B cell (primary cell): ENCODE measurements around the gene RBM34. TPM values are rescaled to one million over a fixed set of nuclear protein-coding genes. Genes with fewer than 3 reads are reported as not detected.

Experiments
- ATAC-seq: fragments of 200-7000 bp; cut with Tn5 transposase; one replicate; pipeline ENCODE4 v1.10.0; 2021; ENCODE audit warnings: low read depth, mild to moderate bottlenecking, moderate number of reproducible peaks, moderate library complexity
- CTCF ChIA-PET: fragments of 350-600 bp; sonication (Branson Sonifier 250); formaldehyde crosslinking; loops from one replicate; lab custom pipeline; 2021; ENCODE audit warnings: antibody characterized with exemption, inconsistent platforms; lab: Charles Lee
- POLR2A ChIA-PET: fragments of 350-600 bp; sonication (Branson Sonifier 250); formaldehyde crosslinking; loops from one replicate; lab custom pipeline; 2021; ENCODE audit warnings: antibody characterized with exemption; lab: Charles Lee
- DNase-seq: peaks from one replicate; pipeline ENCODE4 v3.0.0; 2013
- H2AFZ ChIP-seq: 2 replicates; pipeline ENCODE4 v1.6.1; 2012; ENCODE audit warnings: mild to moderate bottlenecking, low read depth, low read length; ENCODE audit not compliant: insufficient read depth, poor library complexity, severe bottlenecking
- H3K27ac ChIP-seq, 2 donors: 1 replicate in 1 of 2; 2 replicates in 1 of 2; pipeline ENCODE4 v1.5.1; 2012 to 2013; ENCODE audit warnings: low read length in 2 of 2, mild to moderate bottlenecking in 2 of 2, moderate library complexity in 1 of 2
- H3K27me3 ChIP-seq, 4 experiments: fragments of 200-600 bp in 1 of 4; sonication (generic) in 1 of 4; replicated peaks in 1 of 4; 1 replicate in 2 of 4; 2 replicates in 2 of 4; pipeline versions ENCODE4 v1.6.1 to v1.7.0; 2013 to 2016; ENCODE audit warnings: low read length in 3 of 4, mild to moderate bottlenecking in 2 of 4, mixed read lengths in 1 of 4, moderate library complexity in 1 of 4; ENCODE audit not compliant: insufficient read depth in 4 of 4, control insufficient read depth in 3 of 4; ENCODE audit errors: control extremely low read depth in 1 of 4
- H3K36me3 ChIP-seq, 2 experiments: replicated peaks in 1 of 2; 1 replicate in 1 of 2; 2 replicates in 1 of 2; pipeline versions ENCODE4 v1.6.1 to v1.7.1; 2013; ENCODE audit warnings: low read length in 1 of 2; ENCODE audit not compliant: insufficient read depth in 2 of 2, control insufficient read depth in 1 of 2; ENCODE audit errors: control extremely low read depth in 1 of 2, extremely low read depth in 1 of 2
- H3K4me1 ChIP-seq, 2 donors: fragments of 200-600 bp in 1 of 2; sonication (generic) in 1 of 2; 1 replicate in 1 of 2; 2 replicates in 1 of 2; pipeline versions ENCODE4 v1.5.1 to v1.6.1; 2013 to 2017; ENCODE audit warnings: low read length in 2 of 2; ENCODE audit not compliant: control insufficient read depth in 2 of 2, insufficient read depth in 2 of 2
- H3K4me2 ChIP-seq: replicated peaks from 2 replicates; pipeline ENCODE3; 2012; ENCODE audit warnings: mild to moderate bottlenecking, low read depth, low read length; ENCODE audit not compliant: poor library complexity, severe bottlenecking
- H3K4me3 ChIP-seq, 5 experiments: fragments of 200-600 bp in 1 of 5; sonication (generic) in 1 of 5; 1 replicate in 3 of 5; 2 replicates in 2 of 5; pipeline versions ENCODE4 v1.5.1 to v1.7.0; 2011 to 2016; ENCODE audit warnings: low read length in 4 of 5, mild to moderate bottlenecking in 4 of 5, low read depth in 2 of 5, control low read depth in 1 of 5, moderate library complexity in 1 of 5; ENCODE audit not compliant: insufficient read depth in 1 of 5; ENCODE audit errors: control extremely low read depth in 1 of 5, extremely low read depth in 1 of 5
- H3K79me2 ChIP-seq: fragments of 200-600 bp; sonication (generic); one replicate; pipeline ENCODE4 v1.6.0; 2016; ENCODE audit warnings: low read length; ENCODE audit not compliant: control insufficient read depth, insufficient read depth
- H3K9ac ChIP-seq: fragments of 200-600 bp; sonication (generic); 2 replicates; pipeline ENCODE4 v1.6.1; 2017; ENCODE audit warnings: mild to moderate bottlenecking, low read length, moderate library complexity
- H3K9me3 ChIP-seq, 3 donors: one replicate each; pipeline versions ENCODE4 v1.6.1 to v1.7.1; 2013; ENCODE audit warnings: low read length in 2 of 3; ENCODE audit not compliant: control insufficient read depth in 2 of 3, insufficient read depth in 1 of 3; ENCODE audit errors: control extremely low read depth in 1 of 3
- H4K20me1 ChIP-seq: 2 replicates; pipeline ENCODE4 v1.6.0; 2012; ENCODE audit warnings: mild to moderate bottlenecking, low read length; ENCODE audit not compliant: insufficient read depth, control insufficient read depth, poor library complexity, severe bottlenecking
- H3K27ac Mint-ChIP-seq: one replicate; pipeline ENCODE4 v1.8.0; 2021; ENCODE audit warnings: mixed read lengths
- H3K27me3 Mint-ChIP-seq: one replicate; pipeline ENCODE4 v1.8.0; 2021; ENCODE audit warnings: mixed read lengths
- H3K4me1 Mint-ChIP-seq: one replicate; pipeline ENCODE4 v1.8.0; 2021; ENCODE audit warnings: mixed read lengths
- H3K4me3 Mint-ChIP-seq: one replicate; pipeline ENCODE4 v1.8.0; 2021; ENCODE audit warnings: mixed read lengths
- H3K9me3 Mint-ChIP-seq: one replicate; pipeline ENCODE4 v1.8.0; 2022; ENCODE audit warnings: mixed read lengths; ENCODE audit not compliant: insufficient read depth
- EZH2 ChIP-seq: IDR thresholded peaks from 2 replicates; pipeline ENCODE4 v1.6.1; 2012; ENCODE audit warnings: borderline replicate concordance, low read depth, mild to moderate bottlenecking, moderate library complexity, low read length; ENCODE audit not compliant: insufficient read depth, poor library complexity, severe bottlenecking
- WGBS: methylation state at CpG from one replicate; pipeline ENCODE4 v1.1.5; 2013; ENCODE audit warnings: missing lambda C conversion rate; ENCODE audit not compliant: insufficient coverage; 5-methylcytosine and 5-hydroxymethylcytosine counted together
- intact Hi-C: fragments of 100-400 bp; cut with micrococcal nuclease; formaldehyde crosslinking; loops from one replicate; pipeline ENCODE4 v1.10.0; 2022
- polyA plus RNA-seq: library from polyadenylated mRNA; depleted of rRNA; stranded (reverse); fragments of >200 nt; gene quantifications from 2 replicates; pipeline ENCODE4 v1.2.3, GENCODE V29; 2012
- total RNA-seq, 2 donors: library from RNA; stranded (reverse); fragments of 120-200 nt in 1 of 2; gene quantifications; 1 replicate in 1 of 2; 2 replicates in 1 of 2; pipeline versions ENCODE4 v1.2.3 to v1.2.4, GENCODE V29; 2013 to 2022
- TF ChIP-seq, protein P1 (sequence below): fragments of 200-600 bp; IDR thresholded peaks from one replicate; pipeline ENCODE4 v1.8.0; 2022; ENCODE audit warnings: antibody characterized with exemption, mild to moderate bottlenecking

RBM34 gene
- total and polyA plus RNA-seq, 2 donors (not counting 1 experiment from before 2014, with no cell fraction given), result 24.4 to 131 TPM

- ChIA-PET POLR2A (interaction anchor here (0.7 kb wide), 1 partner anchor 642 kb away, joined by 3 read pairs; no protein-coding TSS in a partner anchor), CTCF (interaction anchor here (0.7 to 1.4 kb wide), 2 partner anchors 24 to 30 kb away, joined by 4 read pairs; no protein-coding TSS in a partner anchor)
- no peak for TF ChIP-seq EZH2
- TF ChIP-seq, protein P1, sequence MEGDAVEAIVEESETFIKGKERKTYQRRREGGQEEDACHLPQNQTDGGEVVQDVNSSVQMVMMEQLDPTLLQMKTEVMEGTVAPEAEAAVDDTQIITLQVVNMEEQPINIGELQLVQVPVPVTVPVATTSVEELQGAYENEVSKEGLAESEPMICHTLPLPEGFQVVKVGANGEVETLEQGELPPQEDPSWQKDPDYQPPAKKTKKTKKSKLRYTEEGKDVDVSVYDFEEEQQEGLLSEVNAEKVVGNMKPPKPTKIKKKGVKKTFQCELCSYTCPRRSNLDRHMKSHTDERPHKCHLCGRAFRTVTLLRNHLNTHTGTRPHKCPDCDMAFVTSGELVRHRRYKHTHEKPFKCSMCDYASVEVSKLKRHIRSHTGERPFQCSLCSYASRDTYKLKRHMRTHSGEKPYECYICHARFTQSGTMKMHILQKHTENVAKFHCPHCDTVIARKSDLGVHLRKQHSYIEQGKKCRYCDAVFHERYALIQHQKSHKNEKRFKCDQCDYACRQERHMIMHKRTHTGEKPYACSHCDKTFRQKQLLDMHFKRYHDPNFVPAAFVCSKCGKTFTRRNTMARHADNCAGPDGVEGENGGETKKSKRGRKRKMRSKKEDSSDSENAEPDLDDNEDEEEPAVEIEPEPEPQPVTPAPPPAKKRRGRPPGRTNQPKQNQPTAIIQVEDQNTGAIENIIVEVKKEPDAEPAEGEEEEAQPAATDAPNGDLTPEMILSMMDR, result no peak
- H3K27me3 Mint-ChIP-seq, result no peaks in the 10 kb centered on the region
- ATAC-seq (no peak), DNase-seq (no peak)
- peak overlapping the region; percentile 84 for H2AFZ ChIP-seq
- H3K36me3 ChIP-seq, result peaks cover 0 to 20% of the 10 kb centered on the region in 2 experiments
- H4K20me1 ChIP-seq, result peaks cover 4% of the 10 kb centered on the region
- H3K4me1 Mint-ChIP-seq, result peaks cover 29% of the 10 kb centered on the region
- H3K27ac Mint-ChIP-seq, result peak overlapping the region; percentile 77
- no peak overlapping the region for H3K4me2 ChIP-seq
- peaks cover 16 to 20% of the 10 kb centered on the region in 2 donors for H3K4me1 ChIP-seq
- intact Hi-C loops, result loop anchor here (2.0 to 10.0 kb wide), 2 partner anchors 375 to 757 kb away; partner anchors contain the start of genes B3GALNT2 and COA6
- 100% methylated on average over 1 of the region's 4 CpGs for WGBS
- H3K27ac ChIP-seq, result peak overlapping the region in 1 of 2 donors; percentile 95
- no peaks in the 10 kb centered on the region for H3K9me3 Mint-ChIP-seq
- H3K9me3 ChIP-seq, result no peaks in the 10 kb centered on the region
- H3K79me2 ChIP-seq, result peaks cover 44% of the 10 kb centered on the region
- no peak overlapping the region for H3K9ac ChIP-seq
- no peak overlapping the region for H3K4me3 ChIP-seq
- H3K4me3 Mint-ChIP-seq, result peak overlapping the region; percentile 97
- no peaks in the 10 kb centered on the region for H3K27me3 ChIP-seq
These were observed 31.1 kb downstream of the RBM34 start for GRCh38 chr1:235129774-235130570.
